GM18868 (cell line): ENCODE data around the gene EME1.
"Not testable (repeated sequence)": the region's sequence is repeated elsewhere in the genome, so short reads cannot be mapped to it uniquely, and the experiment has no call there.

ENCODE experiments used
- ATAC-seq: cut with Tn5 transposase; IDR thresholded peaks from one replicate; pipeline ENCODE4 v1.9.1; 2021; ENCODE audit warnings: mild to moderate bottlenecking, moderate library complexity; ENCODE audit not compliant: unreplicated experiment

Gene EME1

GRCh38 chr17:50388728-50389127 lies 15.7 kb downstream of the EME1 start:
- ATAC-seq = no peak

GRCh38 chr17:50389534-50389933 lies 16.5 kb downstream of the EME1 start:
- ATAC-seq = no peak

- ATAC-seq = no peak
Measured at GRCh38 chr17:50392621-50393020, 19.6 kb downstream of the EME1 start.

DNA sequence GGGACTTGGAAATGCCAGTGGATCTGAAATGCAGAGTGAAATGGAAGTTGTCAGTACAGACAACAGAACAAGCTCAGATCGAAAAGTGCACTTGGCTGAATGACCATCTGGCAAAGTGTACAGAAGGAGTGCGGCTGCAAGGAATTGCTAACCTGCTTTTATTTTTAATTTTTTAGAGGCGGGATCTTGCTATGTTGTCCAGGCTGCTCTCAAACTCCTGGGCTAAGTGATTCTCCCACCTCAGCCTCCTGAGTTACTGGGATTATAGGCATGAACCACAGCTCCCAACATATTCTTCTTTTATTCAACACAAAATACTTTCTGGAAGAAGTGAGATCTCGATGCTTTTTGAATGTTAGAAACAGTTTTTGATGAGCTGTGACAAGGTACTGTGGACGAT lies 20.7 kb downstream of the EME1 start:
- ATAC-seq = no peak

DNA sequence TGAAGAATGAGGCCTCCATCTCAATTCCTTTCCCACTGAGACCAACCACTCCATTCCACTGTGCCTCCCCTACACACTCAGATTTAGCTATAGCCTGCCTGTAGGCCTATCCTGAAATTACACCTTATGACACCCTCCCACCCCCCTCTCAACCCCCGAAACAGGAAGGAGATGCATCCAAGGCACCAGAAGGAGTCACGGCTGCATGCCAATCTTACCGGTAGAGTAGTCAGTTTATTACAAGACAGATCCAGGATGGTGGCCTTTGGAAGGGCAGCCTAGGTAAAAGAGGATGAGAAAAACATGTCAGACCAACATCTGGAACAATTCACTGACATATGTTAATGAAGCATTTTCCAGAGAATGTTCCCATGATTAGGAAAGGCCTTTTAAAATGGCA lies 21.7 kb downstream of the EME1 start:
- no peak for ATAC-seq

- no peak for ATAC-seq
Measured at GRCh38 chr17:50396261-50397110, 23.5 kb downstream of the EME1 start.

DNA sequence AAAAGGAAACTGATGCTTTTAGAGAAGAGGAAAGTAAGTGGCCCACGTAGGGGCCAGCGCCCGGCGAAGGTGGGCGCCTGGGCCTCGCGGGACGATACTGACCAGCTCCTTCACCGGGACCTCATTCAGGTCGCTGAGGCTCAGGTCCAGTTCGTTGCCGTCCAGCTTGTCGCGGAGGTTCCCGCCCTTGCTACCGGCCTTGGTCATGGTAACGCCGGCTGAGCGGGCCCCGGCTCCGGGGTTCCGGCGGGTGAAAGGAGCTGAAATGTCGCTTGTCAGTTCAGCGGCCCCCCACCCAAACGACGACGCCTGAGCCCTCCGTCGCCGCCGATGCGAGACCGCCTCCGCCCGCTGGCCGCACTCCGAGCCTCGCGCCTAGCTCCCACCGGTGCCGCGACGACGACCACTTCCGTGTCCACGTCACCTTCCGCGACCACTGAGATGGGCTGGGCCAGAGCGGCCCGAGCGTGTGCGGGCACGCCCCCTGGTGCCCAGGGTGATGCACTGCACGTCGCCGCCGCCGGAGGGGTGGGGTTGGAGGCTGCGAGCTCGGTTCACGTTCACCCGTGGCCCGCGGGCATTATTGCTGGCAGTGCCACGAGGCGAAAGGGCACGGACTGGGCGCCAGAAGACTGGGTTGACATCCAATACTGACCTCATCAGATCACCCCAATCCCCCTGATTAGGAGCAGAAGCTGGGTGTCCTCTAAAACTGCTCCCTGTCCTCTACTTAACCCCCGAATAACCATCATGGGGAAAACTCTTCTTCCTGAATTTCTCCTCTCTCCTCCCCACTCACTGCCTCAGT lies 24.3 kb downstream of the EME1 start, which contains the start of gene LRRC59:
LRRC59 (minus strand) TSS at position 413 of the 808 bp plus-strand sequence; CDS start at position 207, 206 bp downstream.
- peak; percentile 98 for ATAC-seq

DNA sequence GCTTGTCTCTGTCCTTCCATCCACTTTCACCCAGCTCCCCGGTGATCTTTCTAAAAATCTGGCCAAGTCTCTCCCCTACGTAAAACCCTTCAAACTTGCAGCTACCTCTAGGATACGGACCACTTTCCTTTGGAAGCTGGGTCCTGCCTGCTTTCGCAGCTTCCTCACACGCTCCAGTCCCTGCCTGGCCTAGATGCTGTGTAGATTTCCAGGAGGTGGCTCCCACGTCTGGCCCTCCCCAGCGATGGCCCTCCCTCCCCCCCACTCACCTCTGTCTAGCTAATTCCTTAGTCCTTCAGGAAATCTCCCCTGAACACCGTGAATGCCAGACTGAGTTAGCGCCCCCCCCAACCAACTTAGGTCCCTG lies 24.9 kb downstream of the EME1 start:
- no peak for ATAC-seq

DNA sequence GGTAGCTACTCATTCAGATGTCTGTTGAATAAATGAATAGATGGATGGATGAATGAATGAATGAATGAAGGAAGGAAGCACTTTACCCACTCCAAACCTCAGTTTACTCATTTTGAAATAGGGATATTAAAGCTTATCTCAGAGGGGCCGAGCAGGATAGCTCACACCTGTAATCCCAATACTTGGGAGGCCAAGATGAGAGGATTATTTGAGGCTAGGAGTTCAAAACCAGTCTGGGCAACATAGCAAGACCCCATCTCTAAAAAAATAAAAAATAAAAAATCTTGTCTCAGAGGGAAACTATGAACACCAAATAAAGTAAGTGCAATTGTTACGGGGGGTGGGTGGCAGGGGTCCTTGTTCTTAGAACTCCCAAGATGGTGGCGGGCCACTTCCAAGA lies 25.6 kb downstream of the EME1 start:
- not testable (repeated sequence) for ATAC-seq

DNA sequence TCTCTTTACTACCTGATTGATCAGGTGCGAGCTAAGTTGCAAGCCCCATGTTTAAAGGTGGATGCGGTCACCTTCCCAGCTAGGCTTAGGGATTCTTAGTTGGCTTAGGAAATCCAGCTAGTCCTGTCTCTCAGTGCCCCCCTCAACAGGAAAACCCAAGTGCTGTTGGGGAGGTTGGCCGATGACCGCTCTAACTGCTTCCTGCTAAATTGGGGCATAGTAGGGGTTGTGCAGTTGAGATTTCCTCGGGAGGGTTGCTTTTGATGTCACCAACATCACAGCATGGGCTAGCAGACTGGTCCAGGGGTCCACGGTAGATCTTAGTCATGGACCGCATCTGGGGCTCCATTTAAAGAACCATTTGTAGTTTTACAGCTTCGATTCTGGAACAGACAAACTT lies 26.6 kb downstream of the EME1 start:
- ATAC-seq = not testable (repeated sequence)

DNA sequence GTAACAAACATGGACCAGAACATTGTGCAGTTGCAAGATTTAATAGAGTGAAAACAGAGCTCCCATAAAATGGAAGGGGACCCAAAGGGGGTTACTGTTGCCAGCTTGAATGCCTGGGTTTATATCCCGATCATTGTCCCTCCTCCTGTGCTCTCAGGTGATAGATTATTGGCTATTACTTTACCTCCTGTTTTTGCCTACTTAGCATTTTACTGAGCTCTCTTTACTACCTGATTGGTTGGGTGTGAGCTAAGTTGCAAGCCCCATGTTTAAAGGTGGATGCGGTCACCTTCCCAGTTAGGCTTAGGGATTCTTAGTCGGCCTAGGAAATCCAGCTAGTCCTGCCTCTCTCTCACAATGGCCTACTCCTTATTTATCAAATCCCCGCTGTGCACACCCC lies 32.3 kb downstream of the EME1 start:
- ATAC-seq = not testable (repeated sequence)

DNA sequence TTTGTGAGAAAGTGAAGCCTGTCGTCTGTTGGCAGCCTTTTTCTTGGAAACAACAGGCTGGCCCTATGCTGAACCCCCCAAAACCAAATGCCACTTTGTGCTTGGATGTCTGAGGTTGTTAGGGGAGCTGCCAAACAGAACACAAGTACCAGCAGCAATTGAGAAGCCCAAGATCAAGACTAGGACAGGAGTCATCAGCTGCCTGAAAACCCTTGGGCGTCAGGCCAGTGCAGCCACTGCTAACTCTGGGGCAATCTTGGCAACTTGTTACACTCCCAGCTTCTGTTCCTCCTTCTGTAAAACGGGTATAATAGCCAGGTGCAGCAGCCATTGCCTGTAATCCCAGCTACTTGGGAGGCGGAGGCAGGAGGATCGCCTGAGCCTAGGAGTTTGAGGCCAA lies 33.5 kb downstream of the EME1 start:
- ATAC-seq = no peak

GRCh38 chr17:50407921-50408320 lies 34.9 kb downstream of the EME1 start:
- ATAC-seq = no peak

DNA sequence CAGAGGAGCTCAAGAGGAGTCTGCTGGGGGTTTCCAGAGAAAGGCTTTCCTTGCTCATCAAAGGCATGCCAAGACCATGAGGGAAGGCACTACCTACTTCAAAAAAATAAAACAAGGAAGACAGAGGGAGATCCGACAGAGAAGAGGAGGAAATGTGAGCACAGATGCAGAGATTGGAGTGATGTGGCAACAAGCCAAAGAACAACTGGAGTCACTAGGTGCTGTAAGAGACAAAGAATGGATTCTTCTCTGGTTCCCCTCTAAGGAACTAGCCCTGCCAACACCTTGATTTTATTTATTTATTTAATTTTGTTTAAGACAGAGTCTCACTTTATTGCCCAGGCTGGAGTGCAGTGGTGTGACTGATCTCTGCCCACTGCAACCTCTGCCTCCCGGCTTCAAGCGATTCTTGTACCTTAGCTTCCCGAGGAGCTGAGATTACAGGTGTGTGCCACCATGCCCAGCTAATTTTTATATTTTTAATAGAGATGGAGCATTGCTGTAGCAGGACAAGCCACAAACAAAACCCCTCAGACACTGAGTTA lies 39.2 kb downstream of the EME1 start:
- no peak for ATAC-seq

- no peak for ATAC-seq
Measured at GRCh38 chr17:50414808-50415207, 41.8 kb downstream of the EME1 start.

DNA sequence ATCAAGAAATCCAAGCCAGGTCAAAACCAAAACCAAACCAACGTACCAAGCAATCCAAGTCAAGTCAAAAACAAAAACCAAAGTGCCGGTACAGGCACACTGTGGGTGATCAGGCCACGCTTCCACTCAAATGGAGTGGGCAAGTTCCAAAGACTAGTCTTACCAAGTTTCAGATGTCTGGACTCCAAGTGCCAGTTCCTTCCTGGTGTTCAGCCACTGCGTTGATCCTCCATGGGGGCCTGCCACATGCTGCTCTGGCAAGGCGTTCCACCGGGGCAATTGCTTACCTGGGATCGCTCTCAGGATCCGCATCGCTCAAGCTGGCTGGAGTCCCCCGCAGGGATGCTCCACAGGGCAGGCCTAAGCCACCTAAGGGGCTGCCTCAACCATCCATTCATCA lies 46.5 kb downstream of the EME1 start:
- not testable (repeated sequence) for ATAC-seq

DNA sequence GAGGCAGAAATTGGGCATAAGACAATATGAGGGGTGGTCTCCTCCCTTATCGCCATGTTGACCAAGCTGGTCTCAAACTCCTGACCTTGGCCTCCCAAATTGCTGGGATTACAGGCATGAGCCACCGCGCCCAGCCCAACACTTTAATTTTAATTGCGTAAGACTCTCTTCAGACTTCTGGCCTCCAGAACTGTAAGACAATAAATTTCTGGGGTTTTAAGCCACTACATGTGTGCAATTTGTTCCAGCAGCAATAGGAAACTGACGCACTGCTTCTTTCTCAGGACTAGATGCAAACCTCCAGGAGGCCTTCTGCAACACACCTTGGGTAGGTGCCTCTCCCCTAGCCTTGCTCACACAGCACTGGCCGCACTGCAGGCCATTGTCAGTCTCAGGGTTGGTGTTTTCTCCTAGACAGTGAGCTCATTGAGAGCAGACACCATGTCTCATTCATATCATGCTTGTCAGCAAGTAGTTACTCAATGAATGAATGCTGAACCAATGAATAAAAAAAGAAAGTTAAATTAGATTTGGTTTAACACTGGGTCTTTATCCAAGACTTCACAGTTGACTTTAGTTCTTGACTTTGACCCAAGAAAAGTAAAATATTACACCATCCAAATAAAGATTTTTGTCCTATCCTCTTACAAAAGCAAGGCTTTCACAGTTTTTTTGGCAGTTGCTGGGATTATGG lies 47.5 kb downstream of the EME1 start:
- no peak for ATAC-seq

DNA sequence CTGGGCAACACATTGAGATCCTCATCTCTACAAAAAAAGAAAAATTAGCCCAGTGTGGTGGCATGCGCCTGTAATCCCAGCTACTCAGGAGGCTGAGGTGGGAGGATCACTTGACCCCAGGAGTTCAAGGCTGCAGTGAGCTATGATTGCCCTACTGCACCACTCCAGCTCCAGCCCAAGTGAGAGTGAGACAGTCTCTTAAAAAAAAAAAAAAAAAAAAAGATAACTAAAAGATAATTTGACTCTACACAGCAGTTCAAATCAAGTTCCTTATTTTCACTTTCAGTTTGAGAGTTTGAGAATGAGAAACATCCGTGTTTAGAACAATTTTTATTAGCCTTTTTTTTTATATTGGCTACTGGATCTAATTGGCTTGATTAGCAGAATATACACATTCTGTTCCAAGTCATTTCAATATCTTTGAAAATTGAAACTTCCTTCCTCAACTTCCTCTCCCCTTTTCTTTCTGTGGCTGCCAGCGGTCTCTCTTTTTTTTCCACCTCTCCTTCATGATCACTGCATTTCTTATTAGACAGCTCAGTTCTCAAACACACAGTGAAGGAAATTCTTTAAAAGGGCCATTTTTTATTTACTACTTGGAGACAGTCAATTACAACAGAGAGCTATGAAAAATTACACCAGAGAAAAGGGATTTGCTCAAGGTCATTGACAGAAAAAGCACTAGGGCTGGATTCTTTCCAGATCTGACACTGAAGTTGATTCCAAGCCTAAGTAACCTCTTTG lies 48.5 kb downstream of the EME1 start:
- ATAC-seq = no peak

DNA sequence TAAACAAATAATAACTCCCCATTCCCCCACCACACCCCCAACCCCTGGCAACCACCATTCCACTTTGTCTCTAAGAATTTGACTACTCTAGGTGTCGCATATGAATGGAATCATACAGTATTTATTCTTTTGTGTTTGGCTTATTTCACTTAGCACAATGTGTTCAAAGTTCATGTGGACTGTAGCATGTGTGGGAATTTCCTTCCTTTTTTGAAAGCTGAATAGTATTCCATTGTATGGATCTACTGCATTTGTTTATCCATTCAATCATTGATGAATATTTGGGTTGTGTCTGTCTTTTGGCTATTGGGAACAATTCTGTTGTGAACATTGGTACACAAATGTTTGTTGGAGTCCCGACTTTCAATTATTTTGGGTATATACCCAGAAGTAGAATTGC lies 49.7 kb downstream of the EME1 start:
- no peak for ATAC-seq

DNA sequence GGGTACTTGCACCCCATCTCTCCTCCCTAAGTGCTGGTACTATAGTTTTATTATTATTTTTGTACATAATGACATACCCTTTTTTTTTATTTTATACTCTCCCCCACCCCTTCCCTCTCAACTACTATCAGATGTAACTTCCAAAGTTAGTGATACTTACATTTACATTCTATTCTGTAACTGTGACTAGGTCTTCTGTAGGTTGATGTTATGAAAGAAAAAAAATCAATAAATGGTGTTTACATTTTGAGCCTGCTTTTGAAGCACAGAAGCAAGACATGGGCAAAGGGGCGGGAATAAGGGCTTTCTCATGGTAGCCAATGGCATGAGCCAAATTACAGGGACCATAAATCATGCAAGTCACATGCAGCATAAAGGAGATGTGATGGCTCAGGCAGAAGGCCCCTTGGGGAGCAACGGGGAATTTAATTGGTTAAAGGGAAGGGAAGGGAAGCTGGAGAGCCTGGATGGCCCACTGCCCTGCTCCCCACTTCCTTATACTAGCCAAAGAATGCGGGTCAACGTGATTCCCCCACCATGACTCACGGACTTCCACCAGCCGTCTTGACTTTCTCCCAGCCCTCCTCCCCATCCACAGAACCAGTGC lies 50.6 kb downstream of the EME1 start:
- no peak for ATAC-seq
